Bronchial epithelial cell (primary cell): ENCODE measurements around the gene ADGRA3. TPM values are rescaled to one million over a fixed set of nuclear protein-coding genes. Genes with fewer than 3 reads are reported as not detected.

ENCODE experiments used
- DNase-seq: peaks from one replicate; pipeline ENCODE4 v3.0.0-alpha.2; 2010; ENCODE audit warnings: low read depth
- FAIRE-seq: peaks from 2 replicates; lab custom pipeline; 2011; peaks lifted over from hg19 to GRCh38; lab: Jason Lieb, UNC
- H3K27me3 ChIP-seq: 2 replicates; pipeline ENCODE4 v1.5.1; 2011; ENCODE audit warnings: low read length; ENCODE audit not compliant: control insufficient read depth, insufficient read depth
- H3K36me3 ChIP-seq: 2 replicates; pipeline ENCODE4 v1.5.1; 2011; ENCODE audit warnings: low read length; ENCODE audit not compliant: control insufficient read depth, insufficient read depth
- H3K4me3 ChIP-seq: 2 replicates; pipeline ENCODE4 v1.5.1; 2011; ENCODE audit warnings: mild to moderate bottlenecking, low read depth, low read length, control low read depth
- total RNA-seq: library from RNA; depleted of rRNA; stranded (reverse); fragments of >200 nt; gene quantifications from 2 replicates; pipeline ENCODE4 v1.2.1, GENCODE V29; 2014
- TF ChIP-seq, protein P1 (sequence below): IDR thresholded peaks from 2 replicates; pipeline ENCODE4 v1.5.1; 2011; ENCODE audit warnings: mild to moderate bottlenecking, moderate library complexity, low read length, control low read depth, inconsistent platforms; ENCODE audit not compliant: insufficient read depth, severe bottlenecking

ADGRA3 gene
- total RNA-seq, 1 donor from 2014 or later: 34.2 TPM

DNA sequence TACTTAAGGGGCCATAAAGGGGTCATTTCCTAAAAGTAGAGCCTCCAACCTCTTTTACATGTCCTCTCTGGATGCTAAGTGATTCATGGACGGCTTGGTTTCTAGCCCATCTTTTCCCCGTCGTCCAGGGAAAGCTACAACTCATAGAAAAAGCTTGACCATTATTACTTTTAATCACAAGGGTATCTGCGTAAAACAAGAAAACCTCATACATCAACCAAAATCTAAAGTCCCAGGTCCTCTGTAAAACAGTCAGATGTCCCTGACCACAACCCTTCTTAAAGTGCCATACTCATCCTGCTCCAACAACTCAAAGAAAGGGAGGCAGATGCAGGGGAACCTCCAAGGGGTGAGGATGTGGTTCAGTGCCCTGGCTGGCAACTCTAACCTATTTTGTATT, 29.6 kb downstream of the ADGRA3 start:
- FAIRE-seq: no peak
- TF ChIP-seq, protein P1, sequence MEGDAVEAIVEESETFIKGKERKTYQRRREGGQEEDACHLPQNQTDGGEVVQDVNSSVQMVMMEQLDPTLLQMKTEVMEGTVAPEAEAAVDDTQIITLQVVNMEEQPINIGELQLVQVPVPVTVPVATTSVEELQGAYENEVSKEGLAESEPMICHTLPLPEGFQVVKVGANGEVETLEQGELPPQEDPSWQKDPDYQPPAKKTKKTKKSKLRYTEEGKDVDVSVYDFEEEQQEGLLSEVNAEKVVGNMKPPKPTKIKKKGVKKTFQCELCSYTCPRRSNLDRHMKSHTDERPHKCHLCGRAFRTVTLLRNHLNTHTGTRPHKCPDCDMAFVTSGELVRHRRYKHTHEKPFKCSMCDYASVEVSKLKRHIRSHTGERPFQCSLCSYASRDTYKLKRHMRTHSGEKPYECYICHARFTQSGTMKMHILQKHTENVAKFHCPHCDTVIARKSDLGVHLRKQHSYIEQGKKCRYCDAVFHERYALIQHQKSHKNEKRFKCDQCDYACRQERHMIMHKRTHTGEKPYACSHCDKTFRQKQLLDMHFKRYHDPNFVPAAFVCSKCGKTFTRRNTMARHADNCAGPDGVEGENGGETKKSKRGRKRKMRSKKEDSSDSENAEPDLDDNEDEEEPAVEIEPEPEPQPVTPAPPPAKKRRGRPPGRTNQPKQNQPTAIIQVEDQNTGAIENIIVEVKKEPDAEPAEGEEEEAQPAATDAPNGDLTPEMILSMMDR: no peak
- no peak for DNase-seq
- Histone ChIP-seq H3K4me3 (no peak overlapping the region), H3K27me3 (no peaks in the 10 kb centered on the region), H3K36me3 (no peaks in the 10 kb centered on the region)

GRCh38 chr4:22485737-22486136, 30.1 kb downstream of the ADGRA3 start:
- no peaks in the 10 kb centered on the region for H3K27me3 ChIP-seq
- no peak overlapping the region for H3K4me3 ChIP-seq
- TF ChIP-seq, protein P1: no peak
- FAIRE-seq (no peak), DNase-seq (peak; percentile 51)
- H3K36me3 ChIP-seq: no peaks in the 10 kb centered on the region

GRCh38 chr4:22483551-22483981, 32.3 kb downstream of the ADGRA3 start:
- no peak overlapping the region for H3K4me3 ChIP-seq
- FAIRE-seq (no peak), DNase-seq (peak; percentile 97)
- TF ChIP-seq, protein P1: no peak
- no peaks in the 10 kb centered on the region for H3K27me3 ChIP-seq
- no peaks in the 10 kb centered on the region for H3K36me3 ChIP-seq

- Histone ChIP-seq H3K36me3 (no peaks in the 10 kb centered on the region), H3K27me3 (no peaks in the 10 kb centered on the region), H3K4me3 (no peak overlapping the region)
- TF ChIP-seq, protein P1: no peak
- no peak for DNase-seq
- no peak for FAIRE-seq
Measured at GRCh38 chr4:22482250-22483127, 33.4 kb downstream of the ADGRA3 start.

- FAIRE-seq (no peak), DNase-seq (no peak)
- TF ChIP-seq, protein P1: no peak
Measured at GRCh38 chr4:22480675-22481327, 35.1 kb downstream of the ADGRA3 start.

More at GRCh38 chr4:22480675-22481327, 35.1 kb downstream of the ADGRA3 start:
- H3K4me3 ChIP-seq: no peak overlapping the region
- H3K36me3 ChIP-seq: no peaks in the 10 kb centered on the region
- H3K27me3 ChIP-seq: no peaks in the 10 kb centered on the region
